ENCODE results near the gene RPS18.
A peak's percentile ranks its signal among the peaks of the same experiment; 100 is the strongest.

Gene RPS18

GRCh38 chr6:33305052-33305451 lies 33.2 kb downstream of the RPS18 start:
- H3K4me1 Mint-ChIP-seq = peaks cover 40% of the 10 kb centered on the region
- CTCF ChIA-PET = interaction anchor here (0.9 kb wide), 1 partner anchor 56 kb away, joined by 3 read pairs; no protein-coding TSS in a partner anchor
- no peaks in the 10 kb centered on the region for H3K27me3 Mint-ChIP-seq
- no peak overlapping the region for H3K27ac Mint-ChIP-seq
- DNase-seq = no peak
- no peaks in the 10 kb centered on the region for H3K9me3 Mint-ChIP-seq
- peaks cover 46% of the 10 kb centered on the region for H3K36me3 Mint-ChIP-seq
- no peak overlapping the region for H3K4me3 Mint-ChIP-seq

DNA sequence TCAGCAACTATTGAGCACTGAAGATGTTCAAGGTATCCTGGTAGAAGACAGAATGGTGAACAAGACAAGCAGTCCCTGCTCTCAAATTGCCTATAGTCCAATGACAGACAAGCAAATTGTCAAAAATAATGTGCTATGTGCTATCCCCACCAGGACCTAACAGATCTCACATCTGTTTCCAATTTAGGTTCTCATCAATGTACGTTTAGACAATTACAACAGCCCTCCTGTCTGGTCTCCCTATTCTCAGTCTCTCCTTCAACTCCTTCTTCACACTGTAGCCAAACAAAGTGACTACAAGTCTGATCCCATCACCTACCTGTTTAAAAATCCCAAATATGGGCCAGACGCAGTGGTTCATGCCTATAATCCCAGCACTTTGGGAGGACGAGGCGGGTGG lies 34.5 kb downstream of the RPS18 start:
- Mint-ChIP-seq H3K27me3 (no peaks in the 10 kb centered on the region), H3K4me1 (peaks cover 36% of the 10 kb centered on the region), H3K36me3 (peaks cover 42% of the 10 kb centered on the region), H3K9me3 (no peaks in the 10 kb centered on the region), H3K27ac (no peak overlapping the region), H3K4me3 (no peak overlapping the region)
- CTCF ChIA-PET = no interaction called here
- DNase-seq = no peak

DNA sequence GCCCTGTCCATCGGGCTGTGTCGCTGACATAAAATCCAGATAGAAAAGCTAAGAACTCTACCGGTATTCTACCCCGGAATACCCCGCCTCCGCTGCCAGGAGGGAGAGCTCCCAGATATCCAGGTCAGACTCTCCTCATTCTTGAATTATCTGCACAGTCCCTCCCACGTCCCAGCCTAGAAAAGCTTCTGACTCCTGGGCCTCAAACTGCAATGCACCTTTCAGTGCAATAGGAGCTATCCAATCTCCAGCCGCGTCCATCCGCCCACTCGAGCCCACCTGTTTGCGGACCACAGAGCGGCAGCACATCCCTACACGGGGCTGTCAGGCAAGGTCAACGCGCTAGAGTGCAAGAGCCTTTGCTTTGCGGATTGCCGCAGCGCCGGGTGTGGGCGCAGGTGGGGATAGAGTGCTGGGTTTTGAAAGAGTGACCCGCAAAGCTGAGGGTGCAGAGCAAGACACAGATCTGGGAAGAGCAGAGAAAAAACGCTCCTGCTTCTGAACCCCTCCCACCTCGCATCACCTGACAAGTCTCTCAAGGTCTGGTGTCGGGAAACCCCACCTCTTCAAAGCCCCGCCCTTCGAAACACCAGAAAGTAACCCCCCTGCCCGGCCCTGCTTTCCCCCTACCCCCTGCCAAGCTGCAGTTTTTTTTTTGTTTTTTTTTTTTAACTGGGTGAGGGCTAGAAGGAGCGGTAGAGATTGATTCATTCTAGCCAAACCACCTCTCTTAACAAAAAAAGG lies 40.7 kb downstream of the RPS18 start:
- Mint-ChIP-seq H3K27me3 (no peaks in the 10 kb centered on the region), H3K27ac (peak overlapping the region; percentile 99), H3K9me3 (no peaks in the 10 kb centered on the region), H3K36me3 (peaks cover 47% of the 10 kb centered on the region), H3K4me3 (peak overlapping the region; percentile 99), H3K4me1 (peaks cover 67% of the 10 kb centered on the region)
- DNase-seq = peak; percentile 93
- CTCF ChIA-PET = interaction anchor here (0.9 to 4.6 kb wide), 5 partner anchors 12 to 113 kb away, joined by 3 to 32 read pairs (median 5); partner anchors contain the start of gene RGL2

GRCh38 chr6:33313105-33313708 lies 41.3 kb downstream of the RPS18 start:
- Mint-ChIP-seq H3K27me3 (no peaks in the 10 kb centered on the region), H3K36me3 (peaks cover 52% of the 10 kb centered on the region), H3K4me1 (peaks cover 69% of the 10 kb centered on the region), H3K27ac (peak overlapping the region; percentile 99), H3K4me3 (peak overlapping the region; percentile 99), H3K9me3 (no peaks in the 10 kb centered on the region)
- peak; percentile 60 for DNase-seq
- CTCF ChIA-PET = interaction anchor here (1.5 to 4.6 kb wide), 3 partner anchors 13 to 112 kb away, joined by 5 to 32 read pairs (median 7); partner anchors contain the start of gene RGL2

DNA sequence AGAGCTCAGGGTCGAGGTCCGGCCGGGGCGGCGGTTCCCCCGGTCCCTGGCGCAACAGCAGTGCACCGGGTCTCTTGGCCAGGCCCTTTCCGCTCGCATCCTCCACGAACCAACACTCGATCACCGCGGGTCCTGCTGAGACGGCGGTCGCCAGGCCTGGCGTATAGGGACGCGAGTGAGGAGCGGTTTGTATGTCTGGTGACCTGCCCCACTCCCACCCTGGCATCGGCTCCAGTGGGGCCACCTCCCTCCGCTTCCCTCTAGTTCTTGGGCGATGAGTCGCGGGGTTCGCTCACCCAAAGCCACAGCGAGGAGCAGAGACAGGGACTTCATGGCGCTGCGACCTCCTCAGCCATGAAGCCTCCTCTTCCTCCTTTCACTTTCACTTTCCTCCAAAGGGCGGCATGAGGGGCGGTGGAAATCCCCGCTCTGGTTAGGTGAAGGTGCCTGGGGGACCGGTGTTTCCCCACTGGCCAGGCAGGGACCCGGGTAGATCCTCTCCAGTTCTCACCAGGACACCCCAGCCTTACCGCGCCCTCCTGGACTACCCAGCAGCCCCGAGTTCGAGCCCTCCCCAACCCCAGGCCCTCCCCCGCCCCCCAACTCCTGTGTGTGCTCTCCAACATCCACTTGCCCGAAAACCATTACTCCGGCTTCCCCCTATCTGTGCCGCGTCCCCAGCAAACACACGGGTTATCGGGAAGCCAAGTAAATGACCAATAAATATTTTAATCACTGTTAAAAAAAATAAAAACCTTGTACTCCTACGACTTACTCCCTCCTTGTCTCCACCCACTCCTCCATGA lies 42.0 kb downstream of the RPS18 start, which contains the start of gene TAPBP:
Gene TAPBP, minus strand, starts transcription at position 370 of the 806 bp plus-strand sequence. Its CDS starts 37 bp downstream, at position 333.
- peak within 1 kb of the TSS; percentile 99 for H3K27ac Mint-ChIP-seq
- CTCF ChIA-PET = interaction anchor here (2.2 to 4.6 kb wide), 2 partner anchors 14 to 112 kb away, joined by 5 to 32 read pairs; partner anchors contain the start of gene RGL2
- H3K36me3 Mint-ChIP-seq = peaks cover 52% of the 10 kb centered on the region
- no peaks in the 10 kb centered on the region for H3K9me3 Mint-ChIP-seq
- H3K4me3 Mint-ChIP-seq = peak within 1 kb of the TSS; percentile 99
- no peaks in the 10 kb centered on the region for H3K27me3 Mint-ChIP-seq
- peaks cover 69% of the 10 kb centered on the region for H3K4me1 Mint-ChIP-seq
- DNase-seq = peak; percentile 91

GRCh38 chr6:33314515-33314942 lies 42.7 kb downstream of the RPS18 start:
- H3K9me3 Mint-ChIP-seq = no peaks in the 10 kb centered on the region
- CTCF ChIA-PET = no interaction called here

DNA sequence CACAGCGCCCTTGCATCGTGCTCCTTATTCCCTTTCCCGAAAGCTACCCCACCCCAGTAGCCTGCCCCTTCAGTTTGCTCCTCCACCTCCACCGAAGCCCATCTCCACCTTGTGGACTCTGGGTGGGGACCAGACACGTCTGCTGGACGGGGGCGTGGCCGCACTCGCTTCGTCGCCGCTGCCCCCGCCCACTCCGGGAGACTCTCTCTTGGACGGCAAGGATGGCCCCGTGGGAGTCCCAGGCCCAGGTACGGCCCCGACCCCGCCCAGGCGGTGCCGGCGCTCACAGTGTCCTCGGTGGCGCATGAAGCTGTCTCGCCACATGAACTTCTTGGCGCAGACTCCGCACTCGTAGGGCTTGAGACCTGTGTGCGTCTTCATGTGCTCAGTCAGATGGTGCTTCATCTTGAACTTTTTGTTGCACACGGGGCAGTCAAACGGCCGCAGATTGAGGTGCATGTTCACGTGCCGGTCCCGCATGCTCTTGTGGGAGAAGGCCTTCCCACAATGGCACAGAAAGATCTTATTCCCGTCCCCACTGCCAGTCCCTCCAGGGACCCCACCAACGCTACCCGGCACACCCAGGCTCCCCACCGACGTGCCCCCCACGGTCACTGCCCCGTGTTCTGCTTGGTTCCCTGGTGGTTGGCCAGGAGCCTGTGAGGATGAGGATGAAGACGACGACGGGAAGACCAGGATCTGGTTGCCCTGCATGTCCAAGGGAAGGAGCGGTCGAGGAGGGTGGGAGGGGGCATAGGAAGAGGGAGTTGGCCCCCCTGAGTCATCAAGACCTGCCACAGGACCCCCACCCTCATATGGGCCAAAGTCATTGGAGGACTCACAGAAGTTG lies 43.3 kb downstream of the RPS18 start:
- peaks cover 64% of the 10 kb centered on the region for H3K36me3 Mint-ChIP-seq
- CTCF ChIA-PET = no interaction called here
- peak; percentile 40 for DNase-seq
- H3K4me3 Mint-ChIP-seq = peak overlapping the region; percentile 99
- H3K27ac Mint-ChIP-seq = peak overlapping the region; percentile 99
- no peaks in the 10 kb centered on the region for H3K27me3 Mint-ChIP-seq
- H3K9me3 Mint-ChIP-seq = no peaks in the 10 kb centered on the region
- H3K4me1 Mint-ChIP-seq = peaks cover 76% of the 10 kb centered on the region

More at GRCh38 chr6:33314515-33314942, 42.7 kb downstream of the RPS18 start:
- DNase-seq = peak; percentile 83
- H3K27ac Mint-ChIP-seq = peak overlapping the region; percentile 99
- peak overlapping the region; percentile 99 for H3K4me3 Mint-ChIP-seq
- no peaks in the 10 kb centered on the region for H3K27me3 Mint-ChIP-seq
- peaks cover 57% of the 10 kb centered on the region for H3K36me3 Mint-ChIP-seq
- H3K4me1 Mint-ChIP-seq = peaks cover 73% of the 10 kb centered on the region

GRCh38 chr6:33315793-33316602 lies 44.1 kb downstream of the RPS18 start:
- peak overlapping the region; percentile 73 for H3K27ac Mint-ChIP-seq
- H3K36me3 Mint-ChIP-seq = peaks cover 69% of the 10 kb centered on the region
- DNase-seq = no peak
- H3K4me3 Mint-ChIP-seq = peak overlapping the region; percentile 99
- H3K4me1 Mint-ChIP-seq = peaks cover 80% of the 10 kb centered on the region
- H3K9me3 Mint-ChIP-seq = no peaks in the 10 kb centered on the region
- CTCF ChIA-PET = interaction anchor here (1.7 kb wide), 1 partner anchor 16 kb away, joined by 4 read pairs; no protein-coding TSS in a partner anchor
- no peaks in the 10 kb centered on the region for H3K27me3 Mint-ChIP-seq

- H3K36me3 Mint-ChIP-seq = peaks cover 72% of the 10 kb centered on the region
- no peak for DNase-seq
- no peaks in the 10 kb centered on the region for H3K9me3 Mint-ChIP-seq
- H3K27ac Mint-ChIP-seq = peak overlapping the region; percentile 68
- H3K4me3 Mint-ChIP-seq = peak overlapping the region; percentile 99
- H3K27me3 Mint-ChIP-seq = no peaks in the 10 kb centered on the region
- CTCF ChIA-PET = interaction anchor here (0.8 to 2.3 kb wide), 4 partner anchors 15 to 74 kb away, joined by 3 to 18 read pairs (median 5); no protein-coding TSS in a partner anchor
- H3K4me1 Mint-ChIP-seq = peaks cover 85% of the 10 kb centered on the region
Measured at GRCh38 chr6:33316603-33317418, 44.9 kb downstream of the RPS18 start.

- CTCF ChIA-PET = interaction anchor here (0.8 to 2.3 kb wide), 4 partner anchors 16 to 73 kb away, joined by 3 to 18 read pairs (median 5); no protein-coding TSS in a partner anchor
- H3K27ac Mint-ChIP-seq = peak overlapping the region; percentile 68
- H3K36me3 Mint-ChIP-seq = peaks cover 72% of the 10 kb centered on the region
Measured at GRCh38 chr6:33317419-33317668, 45.5 kb downstream of the RPS18 start.

GRCh38 chr6:33317669-33318425 lies 46.0 kb downstream of the RPS18 start, which contains the start of gene ZBTB22:
Gene ZBTB22 (minus strand): TSS chr6:33317744. CDS start chr6:33316916, 828 bp downstream.
- peak; percentile 98 for DNase-seq
- CTCF ChIA-PET = interaction anchor here (0.8 to 2.3 kb wide), 4 partner anchors 16 to 73 kb away, joined by 3 to 18 read pairs (median 5); no protein-coding TSS in a partner anchor
- Mint-ChIP-seq H3K4me3 (peak within 1 kb of the TSS; percentile 99), H3K27ac (peak within 1 kb of the TSS; percentile 96), H3K36me3 (peaks cover 71% of the 10 kb centered on the region), H3K27me3 (peaks cover 3% of the 10 kb centered on the region), H3K9me3 (no peaks in the 10 kb centered on the region), H3K4me1 (peaks cover 82% of the 10 kb centered on the region)

More at GRCh38 chr6:33317419-33317668, 45.5 kb downstream of the RPS18 start:
- DNase-seq = no peak
- no peaks in the 10 kb centered on the region for H3K27me3 Mint-ChIP-seq
- peak overlapping the region; percentile 99 for H3K4me3 Mint-ChIP-seq
- H3K4me1 Mint-ChIP-seq = peaks cover 83% of the 10 kb centered on the region
- H3K9me3 Mint-ChIP-seq = no peaks in the 10 kb centered on the region
